Measurements from ENCODE around the gene NCOR2.

NCOR2 gene

DNA sequence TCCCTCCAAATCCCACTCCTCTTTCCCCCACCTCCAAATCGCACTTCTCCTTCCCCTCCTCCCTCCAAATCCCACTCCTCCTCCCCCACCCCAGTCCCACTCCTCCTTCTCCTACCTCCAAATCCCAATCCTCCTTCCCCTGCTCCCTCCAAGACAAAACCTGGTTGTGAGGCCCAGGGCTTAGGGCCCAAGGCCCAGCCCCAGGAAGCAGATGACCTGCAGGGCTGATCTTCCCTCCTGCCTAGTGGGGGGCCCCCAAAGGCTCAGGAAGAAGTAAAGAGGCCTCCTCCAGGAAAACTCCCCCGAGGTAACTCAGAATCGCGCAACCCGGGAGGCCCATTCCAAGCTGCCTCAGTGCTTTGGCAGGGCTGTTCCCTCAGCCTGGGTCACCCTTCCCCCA lies 34.4 kb downstream of the NCOR2 start:
- ATAC-seq, result no peak
- TF ChIP-seq, protein P1, sequence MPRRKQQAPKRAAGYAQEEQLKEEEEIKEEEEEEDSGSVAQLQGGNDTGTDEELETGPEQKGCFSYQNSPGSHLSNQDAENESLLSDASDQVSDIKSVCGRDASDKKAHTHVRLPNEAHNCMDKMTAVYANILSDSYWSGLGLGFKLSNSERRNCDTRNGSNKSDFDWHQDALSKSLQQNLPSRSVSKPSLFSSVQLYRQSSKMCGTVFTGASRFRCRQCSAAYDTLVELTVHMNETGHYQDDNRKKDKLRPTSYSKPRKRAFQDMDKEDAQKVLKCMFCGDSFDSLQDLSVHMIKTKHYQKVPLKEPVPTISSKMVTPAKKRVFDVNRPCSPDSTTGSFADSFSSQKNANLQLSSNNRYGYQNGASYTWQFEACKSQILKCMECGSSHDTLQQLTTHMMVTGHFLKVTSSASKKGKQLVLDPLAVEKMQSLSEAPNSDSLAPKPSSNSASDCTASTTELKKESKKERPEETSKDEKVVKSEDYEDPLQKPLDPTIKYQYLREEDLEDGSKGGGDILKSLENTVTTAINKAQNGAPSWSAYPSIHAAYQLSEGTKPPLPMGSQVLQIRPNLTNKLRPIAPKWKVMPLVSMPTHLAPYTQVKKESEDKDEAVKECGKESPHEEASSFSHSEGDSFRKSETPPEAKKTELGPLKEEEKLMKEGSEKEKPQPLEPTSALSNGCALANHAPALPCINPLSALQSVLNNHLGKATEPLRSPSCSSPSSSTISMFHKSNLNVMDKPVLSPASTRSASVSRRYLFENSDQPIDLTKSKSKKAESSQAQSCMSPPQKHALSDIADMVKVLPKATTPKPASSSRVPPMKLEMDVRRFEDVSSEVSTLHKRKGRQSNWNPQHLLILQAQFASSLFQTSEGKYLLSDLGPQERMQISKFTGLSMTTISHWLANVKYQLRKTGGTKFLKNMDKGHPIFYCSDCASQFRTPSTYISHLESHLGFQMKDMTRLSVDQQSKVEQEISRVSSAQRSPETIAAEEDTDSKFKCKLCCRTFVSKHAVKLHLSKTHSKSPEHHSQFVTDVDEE (CRISPR knock-in tag; IDR thresholded peaks at IDR 0.05), result no peak
- TF ChIP-seq CSDC2 (CRISPR knock-in tag; IDR thresholded peaks at IDR 0.05) (no peak), ARNTL (CRISPR knock-in tag; IDR thresholded peaks at IDR 0.05; ENCODE audit: borderline replicate concordance, low read depth) (no peak), ZNF70 (CRISPR knock-in tag; IDR thresholded peaks at IDR 0.05) (no peak), ZFP3 (CRISPR knock-in tag; IDR thresholded peaks at IDR 0.05) (no peak), RARB (CRISPR knock-in tag; IDR thresholded peaks at IDR 0.05) (no peak), ISL1 (CRISPR knock-in tag; IDR thresholded peaks at IDR 0.05) (no peak), TCF4 (CRISPR knock-in tag; IDR thresholded peaks at IDR 0.05; ENCODE audit: borderline replicate concordance) (no peak), ZC3H10 (CRISPR knock-in tag; IDR thresholded peaks at IDR 0.05) (no peak), ESRRG (CRISPR knock-in tag; IDR thresholded peaks at IDR 0.05) (no peak), GLIS3 (CRISPR knock-in tag; IDR thresholded peaks at IDR 0.05) (no peak)

DNA sequence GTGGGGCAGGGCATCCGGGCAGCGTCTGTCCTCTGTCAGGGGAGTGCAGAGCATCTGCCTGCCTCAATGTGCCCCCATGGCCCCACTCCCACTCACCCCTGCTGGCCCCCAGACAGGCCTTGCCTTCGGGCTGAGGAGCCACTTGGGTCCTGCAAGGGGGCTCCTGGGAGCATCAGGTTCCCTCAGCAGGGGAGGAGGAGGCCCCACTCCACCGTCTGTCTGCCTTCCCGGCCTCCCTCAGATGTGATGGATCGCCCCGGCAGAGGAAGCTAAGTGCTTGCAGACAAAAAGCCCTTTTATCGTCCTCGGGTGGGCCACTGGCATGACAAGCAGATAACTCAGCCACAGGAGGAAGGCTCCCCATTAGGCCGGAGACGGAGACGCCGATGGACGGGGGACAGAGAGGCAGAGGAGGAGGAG lies 35.1 kb downstream of the NCOR2 start:
- TF ChIP-seq ZNF565 (CRISPR knock-in tag; conservative IDR thresholded peaks at IDR 0.05; ENCODE audit: low read depth) (no peak), ZNF70 (CRISPR knock-in tag; IDR thresholded peaks at IDR 0.05) (peak; percentile 35; the same call in 1 of the 2 replicates), CSDC2 (CRISPR knock-in tag; IDR thresholded peaks at IDR 0.05) (no peak), ESRRG (CRISPR knock-in tag; IDR thresholded peaks at IDR 0.05) (no peak), OSR1 (CRISPR knock-in tag; IDR thresholded peaks at IDR 0.05) (no peak)
- TF ChIP-seq, protein P2, sequence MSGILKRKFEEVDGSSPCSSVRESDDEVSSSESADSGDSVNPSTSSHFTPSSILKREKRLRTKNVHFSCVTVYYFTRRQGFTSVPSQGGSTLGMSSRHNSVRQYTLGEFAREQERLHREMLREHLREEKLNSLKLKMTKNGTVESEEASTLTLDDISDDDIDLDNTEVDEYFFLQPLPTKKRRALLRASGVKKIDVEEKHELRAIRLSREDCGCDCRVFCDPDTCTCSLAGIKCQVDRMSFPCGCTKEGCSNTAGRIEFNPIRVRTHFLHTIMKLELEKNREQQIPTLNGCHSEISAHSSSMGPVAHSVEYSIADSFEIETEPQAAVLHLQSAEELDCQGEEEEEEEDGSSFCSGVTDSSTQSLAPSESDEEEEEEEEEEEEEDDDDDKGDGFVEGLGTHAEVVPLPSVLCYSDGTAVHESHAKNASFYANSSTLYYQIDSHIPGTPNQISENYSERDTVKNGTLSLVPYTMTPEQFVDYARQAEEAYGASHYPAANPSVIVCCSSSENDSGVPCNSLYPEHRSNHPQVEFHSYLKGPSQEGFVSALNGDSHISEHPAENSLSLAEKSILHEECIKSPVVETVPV (CRISPR knock-in tag; IDR thresholded peaks at IDR 0.05), result no peak
- TF ChIP-seq, protein P1 (CRISPR knock-in tag; IDR thresholded peaks at IDR 0.05), result 0 out of 2 replicates have a peak, but pooled peaks have one; percentile 14
- no peak for ATAC-seq

DNA sequence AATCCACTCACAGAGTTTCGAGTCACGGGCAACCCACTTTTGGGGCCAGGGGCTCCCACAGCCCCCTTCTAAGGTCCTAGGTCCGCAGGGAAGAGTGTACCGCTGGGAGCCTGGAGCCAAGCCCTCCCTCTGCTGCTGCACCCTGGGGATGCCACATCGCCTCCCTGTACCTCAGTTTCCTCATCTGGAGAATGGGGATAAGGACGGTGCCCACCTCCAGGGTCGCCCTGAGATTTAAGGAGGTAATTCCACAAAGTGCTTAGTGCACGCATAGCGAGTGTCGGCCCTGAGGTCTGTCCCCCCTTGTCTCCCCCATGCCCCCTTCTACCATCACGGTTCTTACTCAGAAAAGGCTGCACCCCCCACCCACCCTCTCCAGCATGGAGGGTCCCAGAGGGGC lies 35.5 kb downstream of the NCOR2 start:
- ATAC-seq, result no peak
- TF ChIP-seq ZNF70 (CRISPR knock-in tag; IDR thresholded peaks at IDR 0.05), result no peak
- no peak for TF ChIP-seq ISL1 (CRISPR knock-in tag; IDR thresholded peaks at IDR 0.05)
- TF ChIP-seq CSDC2 (CRISPR knock-in tag; IDR thresholded peaks at IDR 0.05), result no peak
- no peak for TF ChIP-seq BACH2 (CRISPR knock-in tag; IDR thresholded peaks at IDR 0.05; ENCODE audit: borderline replicate concordance)
- TF ChIP-seq, protein P2 (CRISPR knock-in tag; IDR thresholded peaks at IDR 0.05), result no peak
- TF ChIP-seq ARNTL (CRISPR knock-in tag; IDR thresholded peaks at IDR 0.05; ENCODE audit: borderline replicate concordance, low read depth), result no peak
- no peak for TF ChIP-seq GLIS3 (CRISPR knock-in tag; IDR thresholded peaks at IDR 0.05)
- no peak for TF ChIP-seq ZC3H10 (CRISPR knock-in tag; IDR thresholded peaks at IDR 0.05)
- no peak for TF ChIP-seq OSR1 (CRISPR knock-in tag; IDR thresholded peaks at IDR 0.05)
- TF ChIP-seq ZNF565 (CRISPR knock-in tag; conservative IDR thresholded peaks at IDR 0.05; ENCODE audit: low read depth), result no peak

DNA sequence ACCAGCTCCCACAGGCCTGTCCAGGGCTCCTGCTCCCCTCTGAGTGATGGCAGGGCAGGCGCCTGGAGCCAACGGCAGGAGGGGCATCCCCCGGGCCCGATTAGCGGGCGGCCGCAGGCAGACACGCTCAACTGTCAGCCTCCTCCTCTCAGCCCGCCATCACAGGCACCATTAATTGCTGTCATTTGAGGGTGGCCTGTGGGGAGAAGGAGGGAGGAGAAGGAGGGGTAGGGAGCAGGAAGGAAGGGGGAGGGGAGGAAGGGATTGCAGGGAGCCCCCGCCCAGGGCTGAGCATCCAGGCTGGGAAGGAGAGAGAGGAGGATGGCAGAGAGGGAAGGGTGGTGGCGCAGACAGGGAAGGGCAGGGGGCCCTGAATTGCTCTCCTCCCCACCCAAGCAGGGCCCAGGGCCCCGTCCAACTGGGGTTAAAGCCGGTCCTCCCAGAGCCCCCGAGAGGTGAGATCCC lies 36.1 kb downstream of the NCOR2 start:
- TF ChIP-seq ZNF70 (CRISPR knock-in tag; IDR thresholded peaks at IDR 0.05), result 0 out of 2 replicates have a peak, but pooled peaks have one; percentile 18
- TF ChIP-seq, protein P1 (CRISPR knock-in tag; IDR thresholded peaks at IDR 0.05), result peak; percentile 77
- peak; percentile 68; the same call in 1 of the 2 replicates for TF ChIP-seq TCF4 (CRISPR knock-in tag; IDR thresholded peaks at IDR 0.05; ENCODE audit: borderline replicate concordance)
- no peak for TF ChIP-seq ZFP3 (CRISPR knock-in tag; IDR thresholded peaks at IDR 0.05)
- peak; percentile 28; the same call in 2 of the 3 replicates for ATAC-seq
